ENCODE results near the gene HS3ST4. TPM values are rescaled to one million over a fixed set of nuclear protein-coding genes. Genes with fewer than 3 reads are reported as not detected.

Gene HS3ST4
- total RNA-seq, 4 donors from 2014 or later, result 0.15 to 4.6 (median 0.37) TPM

GRCh38 chr16:25689137-25689836, 2.5 kb upstream of the HS3ST4 start:
- intact Hi-C loops (cut with DNase I), result no loop called here
- WGBS, 2 donors, result 63 to 69% methylated on average over 10 of the region's 10 CpGs
- Histone ChIP-seq H3K27ac (no peak overlapping the region), H3K27me3 (peaks cover 0 to 55% (median 7%) of the 10 kb centered on the region in 4 donors), H3K4me1 (peaks cover 0 to 23% (median 7%) of the 10 kb centered on the region in 3 donors), H3K4me3 (no peak overlapping the region), H3K36me3 (no peaks in the 10 kb centered on the region), H3K9me3 (no peaks in the 10 kb centered on the region)
- TF ChIP-seq POLR2A (IDR thresholded peaks at IDR 0.05) (no peak), CTCF (IDR thresholded peaks at IDR 0.05) (no peak)
- no peak for DNase-seq

- WGBS, 2 donors, result 21 to 27% methylated on average over 4 to 6 of the region's 6 CpGs
- H3K4me1 ChIP-seq, result peaks cover 0 to 23% (median 7%) of the 10 kb centered on the region in 3 donors
- no peaks in the 10 kb centered on the region for H3K9me3 ChIP-seq
- TF ChIP-seq CTCF (IDR thresholded peaks at IDR 0.05), result no peak
- no peak for TF ChIP-seq POLR2A (IDR thresholded peaks at IDR 0.05)
- no peak overlapping the region for H3K27ac ChIP-seq
- no peak for DNase-seq
- no peaks in the 10 kb centered on the region for H3K36me3 ChIP-seq
- H3K4me3 ChIP-seq, result no peak overlapping the region
- intact Hi-C loops (cut with DNase I), result no loop called here
- H3K27me3 ChIP-seq, result peaks cover 0 to 69% (median 7%) of the 10 kb centered on the region in 4 donors
These were observed 1.1 kb upstream of the HS3ST4 start for GRCh38 chr16:25690552-25691143.

GRCh38 chr16:25692351-25692741, 587 bp downstream of the HS3ST4 start:
- Histone ChIP-seq H3K4me1 (peaks cover 0 to 23% (median 7%) of the 10 kb centered on the region in 3 donors), H3K4me3 (peak overlapping the region; percentile 14 to 65 (median 32)), H3K27ac (no peak overlapping the region), H3K9me3 (no peaks in the 10 kb centered on the region), H3K36me3 (no peaks in the 10 kb centered on the region), H3K27me3 (peaks cover 0 to 86% (median 7%) of the 10 kb centered on the region in 4 donors)
- DNase-seq, result no peak
- intact Hi-C loops (cut with DNase I), result no loop called here
- 1% methylated on average over 25 of the region's 56 CpGs; no CpG with 5 or more reads in 1 of the 2 donors for WGBS, 2 donors
- TF ChIP-seq POLR2A (IDR thresholded peaks at IDR 0.05), result no peak
- TF ChIP-seq CTCF (IDR thresholded peaks at IDR 0.05), result no peak

- intact Hi-C loops (cut with DNase I), result no loop called here
- peak overlapping the region; percentile 14 to 65 (median 32) for H3K4me3 ChIP-seq
- H3K36me3 ChIP-seq, result no peaks in the 10 kb centered on the region
- H3K9me3 ChIP-seq, result no peaks in the 10 kb centered on the region
- no peak for TF ChIP-seq POLR2A (IDR thresholded peaks at IDR 0.05)
- no peak for TF ChIP-seq CTCF (IDR thresholded peaks at IDR 0.05)
- peaks cover 0 to 92% (median 7%) of the 10 kb centered on the region in 4 donors for H3K27me3 ChIP-seq
- H3K4me1 ChIP-seq, result peaks cover 0 to 23% (median 7%) of the 10 kb centered on the region in 3 donors
- no peak for DNase-seq
- H3K27ac ChIP-seq, result no peak overlapping the region
- WGBS, 2 donors, result 0 to 4% methylated on average over 9 to 14 of the region's 70 CpGs
These were observed 1.2 kb downstream of the HS3ST4 start for GRCh38 chr16:25692742-25693508.

All from esophagus squamous epithelium (tissue), 5 donors.